ENCODE data around the gene FBN1.

DNA sequence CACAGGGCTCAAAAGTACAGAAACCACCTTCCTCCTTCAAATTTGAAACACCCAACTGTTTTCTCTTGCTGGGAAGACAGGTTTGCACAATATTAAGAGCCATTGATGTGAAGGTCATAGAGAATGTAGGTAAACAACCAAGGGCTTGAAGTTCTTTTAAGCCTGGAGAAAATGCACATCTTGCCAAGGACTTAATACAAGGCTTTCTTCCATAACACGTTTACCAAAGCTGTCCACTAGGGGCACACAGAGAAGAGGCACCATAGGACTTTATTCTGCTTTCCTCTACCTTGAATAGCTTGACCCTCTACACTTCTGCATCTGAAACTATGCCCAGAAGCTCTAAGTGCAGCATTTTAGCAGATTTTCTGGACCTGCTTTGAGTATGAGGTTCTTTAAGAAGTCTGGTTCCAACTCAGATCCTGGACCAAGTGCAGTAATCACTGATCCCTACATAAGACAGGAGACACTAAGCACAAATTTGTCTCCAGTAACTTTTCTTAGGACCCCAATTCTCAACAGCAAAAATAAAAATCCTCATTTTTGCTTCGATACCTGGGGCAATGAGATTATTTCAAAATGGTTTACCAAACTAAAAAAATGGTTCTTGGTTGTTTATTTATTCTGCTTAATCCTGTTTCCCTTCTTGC is 138.0 kb downstream of the FBN1 start:
- TF ChIP-seq, protein P1, sequence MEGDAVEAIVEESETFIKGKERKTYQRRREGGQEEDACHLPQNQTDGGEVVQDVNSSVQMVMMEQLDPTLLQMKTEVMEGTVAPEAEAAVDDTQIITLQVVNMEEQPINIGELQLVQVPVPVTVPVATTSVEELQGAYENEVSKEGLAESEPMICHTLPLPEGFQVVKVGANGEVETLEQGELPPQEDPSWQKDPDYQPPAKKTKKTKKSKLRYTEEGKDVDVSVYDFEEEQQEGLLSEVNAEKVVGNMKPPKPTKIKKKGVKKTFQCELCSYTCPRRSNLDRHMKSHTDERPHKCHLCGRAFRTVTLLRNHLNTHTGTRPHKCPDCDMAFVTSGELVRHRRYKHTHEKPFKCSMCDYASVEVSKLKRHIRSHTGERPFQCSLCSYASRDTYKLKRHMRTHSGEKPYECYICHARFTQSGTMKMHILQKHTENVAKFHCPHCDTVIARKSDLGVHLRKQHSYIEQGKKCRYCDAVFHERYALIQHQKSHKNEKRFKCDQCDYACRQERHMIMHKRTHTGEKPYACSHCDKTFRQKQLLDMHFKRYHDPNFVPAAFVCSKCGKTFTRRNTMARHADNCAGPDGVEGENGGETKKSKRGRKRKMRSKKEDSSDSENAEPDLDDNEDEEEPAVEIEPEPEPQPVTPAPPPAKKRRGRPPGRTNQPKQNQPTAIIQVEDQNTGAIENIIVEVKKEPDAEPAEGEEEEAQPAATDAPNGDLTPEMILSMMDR (IDR thresholded peaks at IDR 0.05): peak; percentile 36 to 61 (median 46)
- TF ChIP-seq POLR2A (IDR thresholded peaks at IDR 0.05): no peak

Measured in esophagus squamous epithelium (tissue), 4 donors.